GM12801 (cell line): ENCODE data around the gene C14orf180.

Source experiments
- TF ChIP-seq, protein P1 (sequence below): IDR thresholded peaks from one replicate; pipeline ENCODE4 v1.5.1; 2011; ENCODE audit warnings: control low read depth; ENCODE audit not compliant: insufficient read length; ENCODE audit errors: extremely low read depth

The C14orf180 gene

DNA sequence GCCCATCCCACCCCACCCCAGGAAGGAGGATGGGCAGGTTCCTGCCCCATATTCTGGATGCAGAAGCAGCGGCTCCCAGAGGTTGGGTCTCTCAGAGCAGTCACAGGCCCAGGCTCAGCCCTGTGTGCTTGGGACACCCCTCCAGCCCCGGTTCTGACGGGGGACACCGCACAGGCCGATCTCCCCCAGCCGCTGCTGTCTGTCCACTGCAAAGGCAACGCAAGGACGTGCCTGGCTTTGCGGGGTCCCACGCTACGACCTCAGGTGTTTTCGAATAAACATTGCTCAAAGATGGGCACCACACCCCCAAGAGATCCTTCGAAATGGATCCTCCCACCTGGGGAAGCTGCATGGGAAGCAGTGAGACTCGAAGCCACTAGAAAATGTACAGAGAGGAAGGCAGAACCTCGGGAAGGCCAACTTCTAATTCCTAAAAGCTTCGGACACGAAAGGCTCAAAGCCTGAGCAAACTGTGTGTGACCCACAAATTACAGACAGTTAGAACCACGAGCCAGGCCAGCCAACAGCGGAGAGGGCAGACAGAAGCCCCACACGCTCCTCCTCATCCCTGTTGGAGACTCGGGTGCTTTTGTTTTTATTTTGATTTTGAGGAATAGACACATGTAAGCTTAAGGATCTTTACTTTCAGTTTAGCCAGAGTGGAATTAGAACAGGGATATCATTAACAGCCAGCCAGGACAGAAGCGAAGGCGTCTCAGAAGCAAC is 10.8 kb downstream of the C14orf180 start:
- TF ChIP-seq, protein P1, sequence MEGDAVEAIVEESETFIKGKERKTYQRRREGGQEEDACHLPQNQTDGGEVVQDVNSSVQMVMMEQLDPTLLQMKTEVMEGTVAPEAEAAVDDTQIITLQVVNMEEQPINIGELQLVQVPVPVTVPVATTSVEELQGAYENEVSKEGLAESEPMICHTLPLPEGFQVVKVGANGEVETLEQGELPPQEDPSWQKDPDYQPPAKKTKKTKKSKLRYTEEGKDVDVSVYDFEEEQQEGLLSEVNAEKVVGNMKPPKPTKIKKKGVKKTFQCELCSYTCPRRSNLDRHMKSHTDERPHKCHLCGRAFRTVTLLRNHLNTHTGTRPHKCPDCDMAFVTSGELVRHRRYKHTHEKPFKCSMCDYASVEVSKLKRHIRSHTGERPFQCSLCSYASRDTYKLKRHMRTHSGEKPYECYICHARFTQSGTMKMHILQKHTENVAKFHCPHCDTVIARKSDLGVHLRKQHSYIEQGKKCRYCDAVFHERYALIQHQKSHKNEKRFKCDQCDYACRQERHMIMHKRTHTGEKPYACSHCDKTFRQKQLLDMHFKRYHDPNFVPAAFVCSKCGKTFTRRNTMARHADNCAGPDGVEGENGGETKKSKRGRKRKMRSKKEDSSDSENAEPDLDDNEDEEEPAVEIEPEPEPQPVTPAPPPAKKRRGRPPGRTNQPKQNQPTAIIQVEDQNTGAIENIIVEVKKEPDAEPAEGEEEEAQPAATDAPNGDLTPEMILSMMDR, result no peak

DNA sequence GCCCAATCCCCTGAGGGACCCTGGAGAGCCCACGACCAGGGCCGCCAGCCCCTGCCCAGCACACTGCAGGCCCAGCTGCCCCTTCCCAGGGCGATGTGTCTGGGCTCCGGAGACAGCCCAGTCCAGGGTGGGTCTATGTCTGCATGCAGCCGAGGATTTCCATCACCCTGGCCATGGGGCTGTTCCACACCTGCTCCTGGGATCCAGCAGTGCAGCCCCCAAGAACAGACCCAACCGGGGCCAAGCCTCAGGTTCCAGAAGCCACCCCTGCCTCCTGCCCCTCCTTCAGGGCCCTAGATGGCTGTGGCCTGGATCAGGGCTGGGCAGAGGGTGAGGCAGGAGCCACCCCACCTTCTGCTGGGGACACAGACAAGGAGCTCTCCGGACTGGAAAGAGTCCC is 11.5 kb downstream of the C14orf180 start:
- TF ChIP-seq, protein P1, result no peak

DNA sequence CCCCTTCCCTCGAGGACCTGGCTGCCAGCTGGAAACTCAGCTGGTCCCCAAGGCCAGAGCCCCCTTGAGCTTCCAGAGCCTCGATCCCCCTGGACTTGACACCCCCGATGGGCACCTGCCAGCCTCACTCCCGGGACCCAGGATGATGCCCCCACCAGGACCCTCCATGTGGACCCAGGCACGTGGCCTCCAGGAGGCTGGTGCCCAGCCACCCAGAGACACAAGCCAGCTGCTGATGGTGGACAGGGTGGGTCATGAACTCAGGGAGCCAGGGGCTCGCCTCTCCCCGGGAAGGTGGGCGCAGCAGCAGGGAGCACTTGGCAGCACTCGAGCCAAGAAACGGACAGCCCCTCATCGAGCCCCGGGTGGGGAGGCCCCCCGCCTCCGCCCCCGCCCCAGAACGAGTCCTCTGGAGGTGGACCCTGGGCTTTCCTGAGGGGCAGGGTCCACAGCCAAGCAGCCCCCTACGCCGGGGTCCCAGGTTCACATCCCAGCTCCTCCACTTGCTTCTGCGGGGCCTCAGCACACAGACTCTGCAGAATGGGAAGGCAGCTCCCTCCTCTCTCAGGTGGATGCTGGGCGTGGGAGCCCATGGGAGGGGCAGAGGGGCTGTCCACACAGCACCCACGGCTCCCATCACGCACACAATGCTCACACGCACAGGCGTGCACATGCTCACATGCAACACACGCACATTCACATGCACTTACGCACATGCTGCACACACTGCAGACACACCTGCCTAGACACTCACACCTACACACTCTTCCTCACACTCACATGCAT is 12.1 kb downstream of the C14orf180 start:
- TF ChIP-seq, protein P1, result no peak

DNA sequence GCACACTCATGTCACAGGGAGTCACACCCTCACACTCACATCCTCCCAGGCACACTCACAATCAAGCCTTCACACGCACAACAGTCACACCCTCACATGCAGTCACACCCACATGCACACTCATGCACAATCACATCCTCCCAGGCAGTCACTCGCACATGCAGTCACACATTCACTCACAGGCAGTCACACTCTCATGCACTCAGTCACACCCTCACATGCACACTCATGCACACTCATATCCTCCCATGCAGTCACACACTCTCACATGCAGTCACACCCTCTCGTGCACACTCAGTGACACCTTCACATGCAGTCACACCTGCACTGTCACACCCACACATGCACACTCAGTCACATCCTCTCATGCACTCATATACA is 12.7 kb downstream of the C14orf180 start:
- TF ChIP-seq, protein P1, result no peak

DNA sequence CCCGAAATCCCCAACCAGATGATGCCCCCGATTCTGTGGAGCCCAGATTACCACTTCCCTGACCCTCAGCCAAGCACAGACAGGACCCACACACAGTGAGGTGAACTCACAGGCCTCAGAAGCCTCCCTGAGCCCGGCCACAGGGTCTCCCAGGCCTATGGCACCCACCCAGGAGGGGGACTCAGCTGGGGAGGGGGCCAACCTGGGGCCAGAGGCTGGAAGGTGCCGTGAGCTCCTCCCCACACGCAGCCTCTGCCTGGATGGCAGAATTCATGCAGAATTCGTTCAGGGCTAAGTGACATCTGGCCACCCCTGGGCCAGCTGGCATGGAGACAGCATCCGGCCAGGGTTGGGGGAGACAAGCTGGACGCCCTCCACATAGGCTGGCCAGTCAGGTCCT is 13.2 kb downstream of the C14orf180 start:
- TF ChIP-seq, protein P1, result no peak

DNA sequence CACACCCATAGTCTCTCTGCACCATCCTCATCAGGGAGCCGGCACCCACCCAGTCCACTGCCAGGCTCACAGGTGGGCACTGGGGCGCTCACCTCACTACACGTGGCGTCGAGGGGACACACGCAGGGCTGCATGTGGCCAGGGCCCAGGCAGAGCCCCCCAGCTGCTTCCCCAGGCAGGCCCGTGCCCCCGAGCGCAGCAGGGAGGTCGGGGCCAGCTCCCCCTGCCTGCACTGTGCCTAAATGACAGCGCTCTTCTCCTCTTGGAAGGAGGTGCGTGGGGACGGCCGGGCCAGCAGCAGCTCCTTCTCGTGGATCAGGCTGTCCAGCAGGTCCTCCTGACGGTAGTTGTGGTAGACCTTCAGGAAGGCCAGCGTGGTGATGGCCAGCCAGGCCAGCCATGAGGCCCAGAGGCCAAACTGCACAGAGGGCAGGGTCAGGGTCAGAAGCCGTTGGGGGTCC is 13.7 kb downstream of the C14orf180 start:
- TF ChIP-seq, protein P1, result no peak

DNA sequence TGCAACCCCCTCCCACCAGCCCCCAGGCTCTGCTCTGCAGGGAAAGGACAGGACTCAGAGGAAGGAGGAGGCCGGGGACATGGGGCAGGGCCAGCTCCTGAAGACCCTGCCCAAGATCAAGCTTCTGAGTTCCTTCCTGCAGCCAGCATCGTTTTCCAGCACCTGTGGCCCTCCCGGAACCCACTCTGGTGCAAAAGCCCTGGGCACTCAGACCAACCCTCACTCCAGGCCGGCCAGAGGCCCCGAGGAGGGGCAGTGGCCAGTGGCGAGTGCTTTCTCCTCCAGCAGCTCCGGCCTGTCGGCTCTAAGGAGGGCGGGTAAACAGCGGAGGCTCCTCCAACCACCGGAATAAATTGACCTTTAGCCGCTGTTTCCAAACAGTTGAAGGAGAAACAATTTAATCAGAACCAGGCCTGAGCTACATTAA is 14.2 kb downstream of the C14orf180 start:
- TF ChIP-seq, protein P1, result no peak
